HL-60/S4 (cell line): ENCODE results near the gene MTFR1L.

Source experiments
- in situ Hi-C: fragments of 300-500 bp; cut with MboI; formaldehyde crosslinking; loops from 2 replicates; pipeline ENCODE4 v1.14.3; 2022; ENCODE audit warnings: low sequenced_read_pairs

The MTFR1L gene

DNA sequence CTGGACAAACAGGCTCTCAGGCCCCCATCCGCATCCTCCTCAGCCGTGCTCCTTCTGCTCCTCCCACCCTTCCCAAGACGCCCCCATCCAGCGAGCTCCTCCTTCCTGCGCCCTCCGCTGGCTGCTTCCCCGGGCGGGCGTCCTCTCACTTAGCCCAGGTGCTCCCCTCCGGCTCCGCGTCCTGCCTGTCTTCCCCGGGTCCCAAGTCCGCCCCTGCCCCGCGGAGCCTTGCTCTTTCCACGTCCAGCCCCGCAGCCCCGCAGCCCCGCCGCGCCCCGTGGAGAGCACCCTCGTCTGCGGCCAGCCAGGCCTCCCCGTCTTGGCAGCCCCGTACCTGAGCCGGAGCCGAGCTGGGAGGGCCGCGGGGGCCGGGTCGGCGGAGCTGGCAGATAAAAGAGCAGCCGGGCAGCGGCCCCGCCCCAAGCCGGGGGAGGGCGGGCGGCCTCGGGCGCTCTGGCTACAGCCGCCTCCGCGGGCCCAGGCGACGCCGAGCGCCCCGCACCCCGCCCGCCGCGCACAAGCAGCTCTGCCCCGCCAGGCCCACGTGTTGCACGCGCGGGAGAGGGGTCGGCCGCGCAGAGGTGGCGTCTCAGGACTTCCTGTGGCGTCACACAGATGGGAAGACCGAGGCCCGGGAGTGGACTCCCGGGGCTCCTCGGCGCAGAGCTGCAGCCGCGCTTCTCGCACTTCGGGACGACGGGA is 55.6 kb downstream of the MTFR1L start, which contains the start of gene PAQR7:
Gene PAQR7, minus strand, starts transcription at position 555 of the 702 bp plus-strand sequence. CDS start 11,869 bp downstream, outside the sequence.
- in situ Hi-C loops = no loop called here

DNA sequence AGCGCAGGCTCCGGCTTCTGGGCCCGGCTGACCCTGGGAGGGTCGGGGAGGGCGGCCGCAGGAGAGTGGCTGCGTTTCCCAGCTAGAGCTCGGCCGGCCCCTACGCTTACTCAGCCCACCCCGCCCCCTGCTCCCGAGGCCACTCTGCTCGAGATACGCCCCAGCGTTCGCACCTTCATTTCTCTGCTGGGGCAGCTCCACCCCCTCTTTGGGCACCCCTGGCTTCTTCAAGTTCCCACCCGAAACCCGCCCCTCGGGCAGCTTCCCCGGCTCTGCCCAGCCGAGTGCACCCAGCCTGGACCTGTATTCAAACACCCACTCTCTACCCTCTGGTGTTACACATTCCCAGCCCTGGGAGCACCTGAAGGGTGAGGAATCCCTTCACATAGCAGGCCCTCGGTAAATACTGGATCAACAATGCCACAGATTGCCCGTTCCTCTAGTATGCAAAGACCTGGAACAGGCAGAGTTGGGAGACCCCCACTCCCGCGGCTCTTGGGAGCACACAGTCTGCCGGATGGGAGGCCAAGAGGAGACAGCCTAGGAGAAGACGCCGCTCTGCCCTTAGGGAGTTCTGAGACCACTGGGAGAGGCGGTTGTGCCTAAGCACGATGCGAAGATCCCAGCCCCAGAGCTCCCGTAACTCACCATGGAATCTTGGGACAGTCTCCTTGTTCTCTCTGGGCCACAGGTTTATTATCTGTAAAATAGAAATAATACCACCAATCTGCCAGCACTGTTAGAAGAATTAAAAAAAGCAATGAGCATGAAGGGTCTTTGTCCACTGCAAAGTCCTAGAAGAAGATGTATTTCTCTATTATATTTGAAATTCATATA is 56.3 kb downstream of the MTFR1L start:
- in situ Hi-C loops = no loop called here

DNA sequence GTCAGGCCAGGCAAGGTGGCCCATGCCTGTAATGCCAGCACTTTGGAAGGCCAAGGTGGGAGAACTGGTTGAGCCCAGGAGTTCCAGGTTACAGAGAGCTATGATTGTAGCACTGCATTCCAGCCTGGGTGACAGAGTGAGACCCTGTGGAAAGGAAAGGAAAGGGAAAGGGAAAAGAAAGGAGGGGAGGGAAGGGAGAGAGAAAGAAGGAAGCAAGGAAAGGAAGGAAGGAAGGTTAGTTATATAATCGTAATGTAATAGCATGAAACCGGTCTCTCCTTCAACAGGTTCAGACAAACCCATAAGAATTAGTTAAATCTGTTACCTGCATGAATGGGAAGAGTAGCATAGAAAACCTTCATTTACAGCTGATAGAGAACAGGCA is 56.9 kb downstream of the MTFR1L start:
- in situ Hi-C loops = no loop called here

DNA sequence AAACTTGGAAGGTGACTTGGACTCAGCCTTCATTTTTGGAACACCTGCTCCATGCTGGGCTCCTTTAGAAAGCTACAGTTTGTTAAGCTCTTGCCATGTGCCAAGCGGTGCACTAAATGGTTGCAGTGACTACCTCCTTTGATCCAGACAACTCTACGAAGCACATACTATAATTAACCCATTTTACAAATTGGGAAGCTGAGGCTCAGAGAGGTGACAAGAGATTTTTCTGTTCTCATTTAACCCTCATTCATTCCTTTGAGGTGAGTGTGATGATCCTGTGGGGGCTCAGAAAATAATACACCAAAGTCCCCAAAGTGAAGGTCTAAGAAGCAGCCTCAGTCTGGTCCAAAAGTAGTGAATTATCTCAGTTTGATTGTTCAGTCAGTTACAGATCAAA is 57.4 kb downstream of the MTFR1L start:
- in situ Hi-C loops = no loop called here

DNA sequence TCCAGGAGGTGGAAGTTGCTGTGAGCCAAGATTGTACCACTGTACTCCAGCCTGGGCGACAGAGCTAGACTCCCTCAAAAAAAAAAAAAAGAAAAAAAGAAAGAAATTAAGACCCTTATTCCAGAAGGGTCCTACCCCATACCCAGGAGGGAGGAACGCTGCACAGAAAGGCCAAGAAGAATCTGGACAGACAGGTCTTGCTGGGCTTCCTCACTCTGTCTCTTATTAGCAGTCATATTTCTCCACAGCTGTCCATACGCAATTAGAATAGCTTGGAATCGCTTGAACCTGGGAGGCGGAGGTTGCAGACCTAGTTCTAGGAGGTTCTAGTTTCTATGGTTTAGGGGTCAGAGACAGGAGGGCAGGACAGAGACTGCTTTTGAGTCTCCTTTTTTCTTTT is 58.9 kb downstream of the MTFR1L start:
- in situ Hi-C loops = no loop called here

DNA sequence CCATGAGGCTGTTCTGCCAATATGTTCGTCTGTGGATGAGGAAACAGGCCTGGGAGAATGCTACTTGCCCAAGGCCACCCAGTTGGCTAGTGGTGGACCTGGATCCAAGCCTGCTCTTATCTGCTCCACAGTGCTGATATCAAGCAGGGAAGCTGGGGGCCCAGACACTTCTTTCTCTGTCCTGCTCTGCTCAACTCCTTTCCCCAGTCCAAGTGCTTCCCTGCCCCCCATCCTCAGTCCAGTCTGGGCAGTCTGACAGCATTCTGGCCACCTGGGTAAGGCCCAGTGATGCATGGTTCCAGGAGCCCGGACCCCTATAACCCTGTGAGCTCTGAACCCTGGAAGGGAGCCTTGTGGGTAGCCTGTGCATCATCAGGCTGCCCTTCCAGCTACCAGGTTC is 59.9 kb downstream of the MTFR1L start:
- in situ Hi-C loops = no loop called here

DNA sequence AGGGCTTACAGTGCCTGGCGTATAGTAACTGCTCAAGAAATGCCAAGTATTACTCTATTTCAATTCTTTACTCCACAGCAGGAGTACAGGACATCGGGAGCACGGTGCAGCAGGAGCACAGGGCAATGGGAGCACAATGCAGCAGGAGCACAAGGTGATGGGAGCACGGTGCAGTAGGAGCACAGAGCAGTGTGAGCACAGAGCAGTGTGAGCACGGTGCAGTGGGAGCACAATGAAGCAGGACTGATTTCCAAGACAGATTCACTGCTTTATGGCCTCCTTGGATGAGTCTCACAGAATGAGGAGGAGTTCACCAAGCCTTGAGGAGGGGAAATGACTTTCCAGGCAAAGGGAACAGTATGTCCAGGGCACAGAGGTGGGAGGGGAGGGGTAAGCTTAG is 60.8 kb downstream of the MTFR1L start:
- in situ Hi-C loops = no loop called here

DNA sequence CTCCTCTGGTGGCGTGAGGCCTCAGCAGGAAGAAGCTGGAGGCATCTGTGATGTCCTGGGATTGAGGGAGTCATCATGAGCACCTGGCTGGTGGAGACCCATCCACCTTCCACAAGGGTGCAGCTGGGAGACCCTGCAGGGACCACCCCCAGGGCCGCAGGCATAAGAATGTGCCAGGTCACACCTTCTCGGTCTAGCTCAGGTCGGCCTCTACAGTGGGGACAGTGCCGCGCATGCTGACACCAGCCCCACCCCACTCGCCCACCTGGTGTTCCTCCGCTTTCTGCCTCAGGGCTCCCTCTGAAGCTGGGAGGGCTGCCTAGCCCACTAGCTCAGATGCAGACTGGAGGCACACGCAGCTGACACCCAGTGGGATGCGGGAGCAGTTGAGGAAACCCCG is 61.5 kb downstream of the MTFR1L start:
- in situ Hi-C loops = no loop called here
